HEK293 (cell line): ENCODE data around the gene STARD10.
A peak's percentile ranks its signal among the peaks of the same experiment; 100 is the strongest.

Source experiments
- CTCF ChIA-PET: fragments of 350-600 bp; formaldehyde crosslinking; extraction: SDS; loops from one replicate; lab custom pipeline; 2021; ENCODE audit warnings: antibody characterized with exemption; lab: Yijun Ruan, JAX
- POLR2A ChIA-PET: fragments of 300-600 bp; formaldehyde crosslinking; extraction: SDS; loops from one replicate; lab custom pipeline; 2020; ENCODE audit warnings: antibody characterized with exemption, inconsistent platforms; lab: Yijun Ruan, JAX
- H3K27ac ChIP-seq: fragments of 200-500 bp; sonication (Bioruptor generic); 2 replicates; pipeline ENCODE4 v1.5.1; 2014; ENCODE audit warnings: low read depth, low read length, control low read depth, inconsistent platforms; ENCODE audit errors: extremely low read depth
- H3K36me3 ChIP-seq, 2 experiments: fragments of 200-500 bp in 1 of 2; sonication (Bioruptor generic) in 1 of 2; 1 replicate in 1 of 2; 2 replicates in 1 of 2; pipeline ENCODE4 v1.5.1; 2014 to 2017; ENCODE audit warnings: inconsistent platforms in 2 of 2, low read length in 2 of 2; ENCODE audit not compliant: control insufficient read depth in 2 of 2, insufficient read depth in 1 of 2
- H3K4me1 ChIP-seq: fragments of 200-500 bp; sonication (Bioruptor generic); 2 replicates; pipeline ENCODE4 v1.5.1; 2014; ENCODE audit warnings: mild to moderate bottlenecking, low read length, inconsistent platforms; ENCODE audit not compliant: control insufficient read depth, insufficient read depth
- H3K4me3 ChIP-seq: 2 replicates; pipeline ENCODE4 v1.5.1; 2011; ENCODE audit warnings: low read depth, mild to moderate bottlenecking, control low read depth, low read length, moderate library complexity
- H3K9me3 ChIP-seq: fragments of 200-500 bp; sonication (Bioruptor generic); 2 replicates; pipeline ENCODE4 v1.5.1; 2014; ENCODE audit warnings: low read depth, low read length, inconsistent platforms; ENCODE audit not compliant: control insufficient read depth, insufficient read depth
- GFI1B ChIP-seq: fragments of 450-650 bp; formaldehyde crosslinking; IDR thresholded peaks from 2 replicates; pipeline ENCODE4 v1.5.1; 2016; ENCODE audit warnings: missing biosample characterization, missing genetic modification characterization
- IKZF3 ChIP-seq: fragments of 450-650 bp; IDR thresholded peaks from 2 replicates; pipeline ENCODE4 v1.5.0; 2018; ENCODE audit warnings: missing biosample characterization, mild to moderate bottlenecking, missing genetic modification characterization, moderate library complexity
- KLF9 ChIP-seq: fragments of 450-650 bp; formaldehyde crosslinking; IDR thresholded peaks from 2 replicates; pipeline ENCODE4 v1.5.1; 2016; ENCODE audit warnings: missing biosample characterization, missing genetic modification characterization, low read depth
- SCRT2 ChIP-seq: fragments of 450-650 bp; formaldehyde crosslinking; IDR thresholded peaks from 2 replicates; pipeline ENCODE4 v1.5.1; 2016; ENCODE audit warnings: missing biosample characterization, missing genetic modification characterization
- SP7 ChIP-seq: fragments of 450-650 bp; formaldehyde crosslinking; IDR thresholded peaks from 2 replicates; pipeline ENCODE4 v1.5.1; 2016; ENCODE audit warnings: missing biosample characterization, missing genetic modification characterization
- ZBTB11 ChIP-seq: fragments of 450-650 bp; formaldehyde crosslinking; conservative IDR thresholded peaks from 2 replicates; pipeline ENCODE4 v1.5.1; 2016; ENCODE audit warnings: low read depth, missing biosample characterization, missing genetic modification characterization
- ZNF140 ChIP-seq: fragments of 450-650 bp; formaldehyde crosslinking; IDR thresholded peaks from 2 replicates; pipeline ENCODE4 v1.5.1; 2016; ENCODE audit warnings: missing biosample characterization, missing genetic modification characterization
- ZNF48 ChIP-seq: fragments of 450-650 bp; formaldehyde crosslinking; IDR thresholded peaks from 2 replicates; pipeline ENCODE4 v1.5.1; 2016; ENCODE audit warnings: missing biosample characterization, missing genetic modification characterization
- ZNF544 ChIP-seq: fragments of 450-650 bp; formaldehyde crosslinking; IDR thresholded peaks from 2 replicates; pipeline ENCODE4 v1.5.0; 2017; ENCODE audit warnings: missing biosample characterization, missing genetic modification characterization
- ZNF561 ChIP-seq: fragments of 450-650 bp; IDR thresholded peaks from 2 replicates; pipeline ENCODE4 v1.5.1; 2018; ENCODE audit warnings: missing biosample characterization, missing genetic modification characterization, borderline replicate concordance
- ZNF571 ChIP-seq: fragments of 450-650 bp; formaldehyde crosslinking; IDR thresholded peaks from 2 replicates; pipeline ENCODE4 v1.5.0; 2017; ENCODE audit warnings: missing biosample characterization, missing genetic modification characterization
- ZNF623 ChIP-seq: fragments of 450-650 bp; formaldehyde crosslinking; IDR thresholded peaks from 2 replicates; pipeline ENCODE4 v1.5.1; 2016; ENCODE audit warnings: missing biosample characterization, missing genetic modification characterization
- ZNF629 ChIP-seq: fragments of 450-650 bp; formaldehyde crosslinking; IDR thresholded peaks from 2 replicates; pipeline ENCODE4 v1.5.1; 2017; ENCODE audit warnings: missing biosample characterization, missing genetic modification characterization
- TF ChIP-seq, protein P1 (sequence below): fragments of 450-650 bp; formaldehyde crosslinking; IDR thresholded peaks from 2 replicates; pipeline ENCODE4 v1.5.1; 2017; ENCODE audit warnings: missing biosample characterization, missing genetic modification characterization

The STARD10 gene

GRCh38 chr11:72776117-72776843, 17.6 kb downstream of the STARD10 start (continued):
- TF ChIP-seq KLF9 (tag by site-specific recombination) (no peak), IKZF3 (no peak), ZNF544 (tag by site-specific recombination) (no peak), SP7 (tag by site-specific recombination) (no peak), SCRT2 (tag by site-specific recombination) (no peak), ZBTB11 (tag by site-specific recombination) (no peak), ZNF48 (no peak), ZNF571 (tag by site-specific recombination) (no peak), ZNF629 (tag by site-specific recombination) (no peak), GFI1B (tag by site-specific recombination) (no peak)

DNA sequence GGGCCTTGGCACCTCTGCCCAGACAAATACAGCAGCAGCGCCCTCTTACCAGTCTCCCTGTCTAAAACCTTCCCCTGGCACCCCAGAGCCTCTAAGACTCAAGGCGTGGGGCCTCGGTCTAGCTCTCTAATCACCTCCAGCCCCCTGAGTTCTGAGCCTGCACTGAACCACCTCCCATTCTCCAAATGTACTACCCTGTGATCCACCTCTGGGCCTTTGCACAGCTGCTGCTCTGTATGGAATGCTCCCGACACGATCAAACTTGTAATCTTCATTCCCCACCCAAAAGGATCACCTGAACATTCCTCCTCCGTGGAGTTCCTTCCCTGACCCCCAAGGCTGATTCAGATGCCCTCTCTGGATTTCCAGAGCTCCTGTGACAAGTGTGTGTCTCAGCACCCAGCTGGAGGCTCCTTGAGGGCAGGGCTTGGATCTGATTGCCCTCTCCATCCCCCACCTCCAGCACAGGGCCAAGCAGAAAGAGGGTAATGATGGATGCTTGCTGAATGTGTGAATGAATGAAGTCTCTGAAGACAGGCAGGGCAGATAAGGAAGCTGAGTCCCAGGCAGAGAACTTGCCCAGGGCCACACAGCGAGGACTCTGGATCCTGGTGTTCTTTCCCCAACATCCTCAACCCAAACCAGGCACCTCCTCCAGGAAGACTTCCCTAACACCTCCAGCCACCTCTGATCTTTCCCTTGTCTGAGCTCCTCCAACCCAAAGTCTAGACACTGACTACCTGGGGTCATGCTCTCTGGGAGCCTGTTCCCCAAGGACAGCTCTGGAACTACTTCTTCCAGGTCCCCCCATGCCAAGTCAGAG, 18.3 kb downstream of the STARD10 start:
- Histone ChIP-seq H3K4me3 (no peak overlapping the region), H3K36me3 (peaks cover 0 to 5% of the 10 kb centered on the region in 2 experiments; a peak in 1 of 3 replicates), H3K9me3 (no peaks in the 10 kb centered on the region), H3K4me1 (no peaks in the 10 kb centered on the region), H3K27ac (no peak overlapping the region)
- CTCF ChIA-PET: interaction anchor here (0.6 to 0.8 kb wide), 3 partner anchors 19 to 524 kb away, joined by 4 read pairs; partner anchors contain the start of gene STARD10
- TF ChIP-seq ZNF623 (tag by site-specific recombination) (peak; percentile 83), ZNF561 (tag by site-specific recombination) (no peak)
- TF ChIP-seq, protein P1, sequence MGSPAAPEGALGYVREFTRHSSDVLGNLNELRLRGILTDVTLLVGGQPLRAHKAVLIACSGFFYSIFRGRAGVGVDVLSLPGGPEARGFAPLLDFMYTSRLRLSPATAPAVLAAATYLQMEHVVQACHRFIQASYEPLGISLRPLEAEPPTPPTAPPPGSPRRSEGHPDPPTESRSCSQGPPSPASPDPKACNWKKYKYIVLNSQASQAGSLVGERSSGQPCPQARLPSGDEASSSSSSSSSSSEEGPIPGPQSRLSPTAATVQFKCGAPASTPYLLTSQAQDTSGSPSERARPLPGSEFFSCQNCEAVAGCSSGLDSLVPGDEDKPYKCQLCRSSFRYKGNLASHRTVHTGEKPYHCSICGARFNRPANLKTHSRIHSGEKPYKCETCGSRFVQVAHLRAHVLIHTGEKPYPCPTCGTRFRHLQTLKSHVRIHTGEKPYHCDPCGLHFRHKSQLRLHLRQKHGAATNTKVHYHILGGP (tag by site-specific recombination): no peak
- POLR2A ChIA-PET: no interaction called here

GRCh38 chr11:72774499-72774898, 19.3 kb downstream of the STARD10 start:
- Histone ChIP-seq H3K27ac (no peak overlapping the region), H3K4me1 (no peaks in the 10 kb centered on the region), H3K36me3 (peaks cover 0 to under 1% of the 10 kb centered on the region in 2 experiments; a peak in 1 of 3 replicates), H3K4me3 (no peak overlapping the region), H3K9me3 (no peaks in the 10 kb centered on the region)
- TF ChIP-seq ZNF140 (tag by site-specific recombination): no peak
- TF ChIP-seq SCRT2 (tag by site-specific recombination): peak; percentile 71
- ChIA-PET POLR2A (no interaction called here), CTCF (interaction anchor here (0.6 to 0.8 kb wide), 2 partner anchors 20 to 511 kb away, joined by 4 read pairs; partner anchors contain the start of gene STARD10)
